Measurements from ENCODE around the gene PTBP1. TPM values are rescaled to one million over a fixed set of nuclear protein-coding genes. Genes with fewer than 3 reads are reported as not detected.

Gene PTBP1
- total and polyA plus RNA-seq, 2 experiments from 2014 or later = 539 to 632 TPM

GRCh38 chr19:792306-792885 is 4.9 kb upstream of the PTBP1 start (continued):
- TF ChIP-seq EZH2phosphoT487 (IDR thresholded peaks at IDR 0.05; ENCODE audit: unreplicated experiment) (no peak), REST (IDR thresholded peaks at IDR 0.05; ENCODE audit: unreplicated experiment) (no peak)

- DNase-seq (ENCODE audit: low spot score) (peak; percentile 7), ATAC-seq (no peak)
- Histone ChIP-seq H3K36me3 (ENCODE audit: insufficient read depth) (no peaks in the 10 kb centered on the region), H3K4me3 (no peak overlapping the region), H3K27me3 (ENCODE audit: insufficient read depth) (no peaks in the 10 kb centered on the region), H3K9me2 (ENCODE audit: insufficient read depth) (no peaks in the 10 kb centered on the region), H2AFZ (no peak overlapping the region), H3K4me1 (ENCODE audit: insufficient read depth) (peaks cover 35% of the 10 kb centered on the region), H3F3A (replicated peaks; ENCODE audit: low read depth) (peaks cover 26% of the 10 kb centered on the region), H3K27ac (ENCODE audit: low read depth) (peak overlapping the region; percentile 70; the same call in 1 of the 2 replicates), H3K4me2 (no peak overlapping the region), H4K20me1 (replicated peaks; ENCODE audit: insufficient read depth) (peaks cover 4% of the 10 kb centered on the region; the same call in 1 of the 2 replicates), H3K79me2 (replicated peaks; ENCODE audit: insufficient read depth) (peaks cover 13% of the 10 kb centered on the region)
- peaks cover 12% of the 10 kb centered on the region for H3K27me3 Mint-ChIP-seq (ENCODE audit: insufficient read depth, low read depth, poor library complexity)
- H3K4me1 Mint-ChIP-seq = peaks cover 31% of the 10 kb centered on the region
- peaks cover 6% of the 10 kb centered on the region for H3K36me3 Mint-ChIP-seq (ENCODE audit: low read depth)
- no peak overlapping the region for H3K27ac Mint-ChIP-seq
- no peaks in the 10 kb centered on the region for H3K9me3 Mint-ChIP-seq
- no peak overlapping the region for H3K4me3 Mint-ChIP-seq
- TF ChIP-seq REST (IDR thresholded peaks at IDR 0.05; ENCODE audit: unreplicated experiment) (no peak), POLR2AphosphoS5 (IDR thresholded peaks at IDR 0.05; ENCODE audit: low read depth) (no peak), STAT1 (IDR thresholded peaks at IDR 0.05; ENCODE audit: unreplicated experiment) (no peak), CTCF (conservative IDR thresholded peaks at IDR 0.05; ENCODE audit: low read depth in 2 of 2) (no peak), JUNB (IDR thresholded peaks at IDR 0.05; ENCODE audit: unreplicated experiment) (no peak), EZH2 (IDR thresholded peaks at IDR 0.05; ENCODE audit: low read depth, unreplicated experiment) (no peak), ZNF462 (CRISPR knock-in tag; IDR thresholded peaks at IDR 0.05) (no peak), ZNF331 (CRISPR knock-in tag; IDR thresholded peaks at IDR 0.05; ENCODE audit: low read depth) (no peak)
Measured at GRCh38 chr19:793806-794205, 3.4 kb upstream of the PTBP1 start.
